Neural crest cell (in vitro differentiated cells): Measurements from ENCODE around the gene KCNH6. TPM values are rescaled to one million over a fixed set of nuclear protein-coding genes. Genes with fewer than 3 reads are reported as not detected.

ENCODE experiments used
- DNase-seq: peaks from one replicate; pipeline ENCODE4 v3.0.0; 2021; ENCODE audit warnings: low read depth, mixed read lengths, low spot score
- H3K27ac Mint-ChIP-seq: one replicate; pipeline ENCODE4 v1.8.0; 2021; ENCODE audit warnings: mild to moderate bottlenecking, mixed read lengths; ENCODE audit not compliant: unreplicated experiment
- H3K27me3 Mint-ChIP-seq: 2 replicates; pipeline ENCODE4 v1.8.0; 2021; ENCODE audit warnings: low read depth, mild to moderate bottlenecking, mixed read lengths
- H3K36me3 Mint-ChIP-seq: 2 replicates; pipeline ENCODE4 v1.8.0; 2021; ENCODE audit warnings: low read depth, mild to moderate bottlenecking, mixed read lengths
- H3K4me1 Mint-ChIP-seq: 2 replicates; pipeline ENCODE4 v1.8.0; 2021; ENCODE audit warnings: mixed read lengths
- H3K4me3 Mint-ChIP-seq: one replicate; pipeline ENCODE4 v1.8.0; 2021; ENCODE audit warnings: mild to moderate bottlenecking, mixed read lengths
- H3K9me3 Mint-ChIP-seq: 2 replicates; pipeline ENCODE4 v1.8.0; 2021; ENCODE audit warnings: mixed read lengths
- total RNA-seq: library from RNA; stranded (reverse); gene quantifications from 2 replicates; pipeline ENCODE4 v1.2.1, GENCODE V29; 2021
- TF ChIP-seq, protein P1 (sequence below): fragments of 200-600 bp; sonication (generic); conservative IDR thresholded peaks from 2 replicates; pipeline ENCODE4 v1.5.0; 2021; ENCODE audit warnings: antibody characterized with exemption, mild to moderate bottlenecking

KCNH6 gene
- total RNA-seq, 1 donor from 2014 or later = 0.12 TPM

DNA sequence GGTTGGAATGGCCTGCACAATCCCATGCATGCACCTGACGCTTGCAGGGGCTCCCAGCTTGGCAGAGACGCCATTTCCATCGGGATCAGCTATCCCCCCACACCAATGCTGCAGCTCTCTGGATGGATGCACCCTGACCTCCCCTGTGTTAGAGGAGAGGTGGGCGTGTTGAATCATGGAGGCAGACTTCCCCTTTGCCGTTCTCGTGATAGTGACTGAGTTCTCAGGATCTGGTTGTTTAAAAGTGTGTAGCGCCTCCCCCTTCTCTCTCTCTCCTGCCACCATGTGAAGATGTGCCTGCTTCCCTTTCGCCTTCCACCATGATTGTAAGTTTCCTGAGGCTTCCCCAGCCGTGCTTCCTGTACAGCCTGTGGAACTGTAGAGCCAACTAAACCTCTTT lies 17.8 kb upstream of the KCNH6 start:
- Mint-ChIP-seq H3K27me3 (peaks cover 53% of the 10 kb centered on the region), H3K4me3 (no peak overlapping the region), H3K4me1 (peaks cover 12% of the 10 kb centered on the region), H3K9me3 (peaks cover 3% of the 10 kb centered on the region), H3K36me3 (no peaks in the 10 kb centered on the region), H3K27ac (no peak overlapping the region)
- no peak for DNase-seq
- TF ChIP-seq, protein P1, sequence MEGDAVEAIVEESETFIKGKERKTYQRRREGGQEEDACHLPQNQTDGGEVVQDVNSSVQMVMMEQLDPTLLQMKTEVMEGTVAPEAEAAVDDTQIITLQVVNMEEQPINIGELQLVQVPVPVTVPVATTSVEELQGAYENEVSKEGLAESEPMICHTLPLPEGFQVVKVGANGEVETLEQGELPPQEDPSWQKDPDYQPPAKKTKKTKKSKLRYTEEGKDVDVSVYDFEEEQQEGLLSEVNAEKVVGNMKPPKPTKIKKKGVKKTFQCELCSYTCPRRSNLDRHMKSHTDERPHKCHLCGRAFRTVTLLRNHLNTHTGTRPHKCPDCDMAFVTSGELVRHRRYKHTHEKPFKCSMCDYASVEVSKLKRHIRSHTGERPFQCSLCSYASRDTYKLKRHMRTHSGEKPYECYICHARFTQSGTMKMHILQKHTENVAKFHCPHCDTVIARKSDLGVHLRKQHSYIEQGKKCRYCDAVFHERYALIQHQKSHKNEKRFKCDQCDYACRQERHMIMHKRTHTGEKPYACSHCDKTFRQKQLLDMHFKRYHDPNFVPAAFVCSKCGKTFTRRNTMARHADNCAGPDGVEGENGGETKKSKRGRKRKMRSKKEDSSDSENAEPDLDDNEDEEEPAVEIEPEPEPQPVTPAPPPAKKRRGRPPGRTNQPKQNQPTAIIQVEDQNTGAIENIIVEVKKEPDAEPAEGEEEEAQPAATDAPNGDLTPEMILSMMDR = no peak

DNA sequence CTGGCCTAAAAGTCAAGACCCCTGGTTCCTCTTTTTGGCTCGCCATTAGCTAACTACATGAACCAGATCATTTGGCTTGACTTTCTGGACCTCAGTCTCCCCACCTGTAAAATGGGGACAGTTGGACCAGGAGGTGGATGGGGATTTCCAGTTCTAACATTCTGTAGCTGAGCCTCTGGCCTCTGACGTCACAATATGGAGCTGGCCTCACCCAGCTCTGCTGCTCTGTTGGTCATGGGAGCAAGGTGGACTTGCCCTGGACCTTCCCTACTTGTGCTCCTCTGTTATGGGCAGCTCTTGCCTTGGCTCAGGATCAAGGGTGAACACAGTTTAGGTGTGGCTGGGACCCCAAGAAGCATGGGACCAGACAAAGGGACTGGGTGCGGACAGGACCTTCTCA lies 16.5 kb upstream of the KCNH6 start:
- H3K4me1 Mint-ChIP-seq = peaks cover 12% of the 10 kb centered on the region
- peaks cover 42% of the 10 kb centered on the region for H3K27me3 Mint-ChIP-seq
- no peak for DNase-seq
- H3K27ac Mint-ChIP-seq = no peak overlapping the region
- no peaks in the 10 kb centered on the region for H3K36me3 Mint-ChIP-seq
- peaks cover 3% of the 10 kb centered on the region for H3K9me3 Mint-ChIP-seq
- H3K4me3 Mint-ChIP-seq = no peak overlapping the region
- TF ChIP-seq, protein P1 = no peak

DNA sequence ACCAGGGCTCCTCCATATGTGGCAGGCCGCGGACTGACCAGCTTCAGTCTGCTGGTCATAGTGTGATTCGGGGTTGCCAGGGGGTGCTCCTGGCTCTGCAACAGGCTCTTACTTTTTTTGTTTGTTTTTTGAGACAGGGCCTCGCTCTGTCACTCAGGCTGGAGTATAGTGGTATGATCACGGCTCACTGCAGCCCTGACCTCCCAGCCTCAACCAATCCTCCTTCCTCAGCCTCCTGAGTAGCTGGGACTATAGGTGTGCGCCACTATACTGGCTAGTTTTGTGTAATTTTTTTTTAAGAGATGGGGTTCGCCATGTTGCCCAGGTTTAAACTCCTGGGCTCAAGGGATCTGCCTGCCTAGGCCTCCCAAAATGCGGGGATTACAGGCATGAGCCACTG lies 11.8 kb upstream of the KCNH6 start:
- peaks cover 38% of the 10 kb centered on the region for H3K27me3 Mint-ChIP-seq
- no peaks in the 10 kb centered on the region for H3K9me3 Mint-ChIP-seq
- TF ChIP-seq, protein P1 = no peak
- H3K4me1 Mint-ChIP-seq = no peaks in the 10 kb centered on the region
- no peak overlapping the region for H3K4me3 Mint-ChIP-seq
- H3K27ac Mint-ChIP-seq = no peak overlapping the region
- no peak for DNase-seq
- no peaks in the 10 kb centered on the region for H3K36me3 Mint-ChIP-seq

DNA sequence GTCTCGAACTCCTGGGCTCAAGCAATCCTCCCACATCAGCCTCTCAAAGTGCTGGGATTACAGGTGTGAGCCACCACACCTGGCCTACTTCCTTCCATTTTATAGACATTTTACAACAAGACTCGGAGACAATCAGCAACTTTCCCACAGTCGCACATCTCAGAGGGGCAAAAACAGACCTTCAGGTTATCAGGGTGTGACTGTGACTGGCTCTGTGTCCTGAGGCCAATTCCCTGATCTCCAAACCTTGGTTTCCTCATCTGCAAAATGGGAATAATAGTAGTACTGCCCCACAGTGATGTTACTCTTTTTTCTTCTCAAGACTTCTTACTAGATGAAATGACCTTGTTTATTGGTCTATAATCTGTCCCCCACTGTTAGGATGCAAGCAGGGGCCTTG lies 10.8 kb upstream of the KCNH6 start:
- Mint-ChIP-seq H3K27me3 (peaks cover 43% of the 10 kb centered on the region), H3K36me3 (no peaks in the 10 kb centered on the region), H3K9me3 (no peaks in the 10 kb centered on the region), H3K4me3 (no peak overlapping the region), H3K27ac (no peak overlapping the region), H3K4me1 (no peaks in the 10 kb centered on the region)
- no peak for DNase-seq
- TF ChIP-seq, protein P1 = no peak

DNA sequence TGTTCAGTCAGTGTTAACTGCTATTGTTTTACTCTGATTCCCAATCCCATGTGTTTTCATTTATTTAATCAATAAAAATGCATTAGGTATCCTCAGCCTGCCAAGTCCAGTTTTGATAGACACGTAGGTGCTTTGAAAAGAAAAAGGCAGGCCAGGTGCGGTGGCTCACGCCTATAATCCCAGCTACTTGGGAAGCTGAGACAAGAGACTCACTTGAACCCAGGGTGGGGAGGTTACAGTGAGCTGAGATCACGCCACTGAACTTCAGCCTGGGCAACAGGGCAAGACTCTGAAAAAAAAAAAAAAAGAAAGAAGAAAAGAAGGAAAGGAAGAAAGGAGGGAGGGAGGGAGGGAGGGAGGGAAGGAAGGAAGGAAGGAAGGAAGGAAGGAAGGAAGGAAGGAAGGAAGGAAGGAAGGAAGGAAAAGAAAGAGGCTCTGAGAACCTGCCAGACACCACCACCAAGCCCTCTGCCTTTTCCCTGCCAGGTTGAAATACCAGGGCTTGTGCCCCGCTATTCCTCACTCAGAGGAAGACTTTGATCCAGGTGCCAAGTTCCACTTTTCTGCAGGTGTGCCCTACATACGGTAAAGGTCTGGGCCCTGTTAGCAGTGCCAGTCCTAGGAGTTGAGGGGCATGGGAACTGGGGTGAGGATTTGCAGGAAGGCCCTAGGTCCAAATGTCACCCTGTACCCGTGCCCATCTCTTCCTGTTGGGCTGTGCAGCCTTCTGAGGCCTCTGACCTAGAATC lies 10.1 kb upstream of the KCNH6 start:
- no peak overlapping the region for H3K4me3 Mint-ChIP-seq
- H3K27ac Mint-ChIP-seq = no peak overlapping the region
- TF ChIP-seq, protein P1 = no peak
- H3K36me3 Mint-ChIP-seq = no peaks in the 10 kb centered on the region
- peaks cover 49% of the 10 kb centered on the region for H3K27me3 Mint-ChIP-seq
- H3K4me1 Mint-ChIP-seq = no peaks in the 10 kb centered on the region
- DNase-seq = no peak
- H3K9me3 Mint-ChIP-seq = no peaks in the 10 kb centered on the region
